GM19324 (cell line): ENCODE results near the gene SLC34A3.
A peak's percentile ranks its signal among the peaks of the same experiment; 100 is the strongest.
"Not testable (repeated sequence)": the region's sequence is repeated elsewhere in the genome, so short reads cannot be mapped to it uniquely, and the experiment has no call there.

Experiments
- ATAC-seq: cut with Tn5 transposase; IDR thresholded peaks from one replicate; pipeline ENCODE4 v1.9.1; 2021; ENCODE audit warnings: mild to moderate bottlenecking, moderate library complexity; ENCODE audit not compliant: unreplicated experiment, low FRiP score

SLC34A3 gene

GRCh38 chr9:137253717-137254623, 23.3 kb downstream of the SLC34A3 start:
- ATAC-seq = no peak

GRCh38 chr9:137254624-137255447, 24.1 kb downstream of the SLC34A3 start, which contains the start of gene NELFB:
Gene NELFB (plus strand): TSS chr9:137255327.
- ATAC-seq = peak; percentile 89

GRCh38 chr9:137255448-137256114, 24.9 kb downstream of the SLC34A3 start:
- ATAC-seq = no peak

GRCh38 chr9:137256362-137256761, 25.7 kb downstream of the SLC34A3 start:
- ATAC-seq = no peak

- ATAC-seq = no peak
Measured at GRCh38 chr9:137256856-137257255, 26.2 kb downstream of the SLC34A3 start.

GRCh38 chr9:137262173-137262908, 31.6 kb downstream of the SLC34A3 start:
- not testable (repeated sequence) for ATAC-seq

- no peak for ATAC-seq
Measured at GRCh38 chr9:137262909-137263285, 32.2 kb downstream of the SLC34A3 start.

- no peak for ATAC-seq
Measured at GRCh38 chr9:137263506-137263905, 32.8 kb downstream of the SLC34A3 start.

GRCh38 chr9:137264067-137264466, 33.4 kb downstream of the SLC34A3 start:
- no peak for ATAC-seq

GRCh38 chr9:137265496-137266161, 34.9 kb downstream of the SLC34A3 start:
- no peak for ATAC-seq

- ATAC-seq = no peak
Measured at GRCh38 chr9:137266162-137266527, 35.4 kb downstream of the SLC34A3 start.

GRCh38 chr9:137266585-137267453, 36.1 kb downstream of the SLC34A3 start:
- no peak for ATAC-seq

- ATAC-seq = no peak
Measured at GRCh38 chr9:137267933-137268355, 37.2 kb downstream of the SLC34A3 start.

- ATAC-seq = no peak
Measured at GRCh38 chr9:137268538-137269201, 38.0 kb downstream of the SLC34A3 start.

GRCh38 chr9:137269231-137269772, 38.6 kb downstream of the SLC34A3 start:
- peak; percentile 54 for ATAC-seq

GRCh38 chr9:137270929-137271695, 40.4 kb downstream of the SLC34A3 start:
- ATAC-seq = no peak

GRCh38 chr9:137271696-137272076, 41.0 kb downstream of the SLC34A3 start:
- no peak for ATAC-seq
